Measurements from ENCODE around the gene CMAS.
"Not testable (repeated sequence)": the region's sequence is repeated elsewhere in the genome, so short reads cannot be mapped to it uniquely, and the experiment has no call there.

CMAS gene
- 27.9 to 144 (median 62.8) reads per million in 18 experiments for total RNA-seq

- peak; percentile 81 to 86 for DNase-seq
Measured at GRCh38 chr12:22046090-22046967, at the start of gene CMAS. CMAS (plus strand) TSS chr12:22046218; CDS start chr12:22046304, 86 bp downstream.

- no peak for DNase-seq
Measured at GRCh38 chr12:21998295-21998694, 47.7 kb upstream of the CMAS start.

- no peak for DNase-seq
Measured at GRCh38 chr12:21998782-21999181, 47.2 kb upstream of the CMAS start.

GRCh38 chr12:22002430-22002829, 43.6 kb upstream of the CMAS start:
- DNase-seq: no peak

GRCh38 chr12:22007794-22008193, 38.2 kb upstream of the CMAS start:
- DNase-seq: not testable (repeated sequence)

GRCh38 chr12:22008196-22008595, 37.8 kb upstream of the CMAS start:
- DNase-seq: no peak

- DNase-seq: no peak
Measured at GRCh38 chr12:22014041-22014782, 31.8 kb upstream of the CMAS start.

- peak; percentile 9 to 18 for DNase-seq
Measured at GRCh38 chr12:22014783-22015144, 31.3 kb upstream of the CMAS start.

GRCh38 chr12:22016982-22017381, 29.0 kb upstream of the CMAS start:
- DNase-seq: no peak

- DNase-seq: no peak
Measured at GRCh38 chr12:22018860-22019259, 27.2 kb upstream of the CMAS start.

GRCh38 chr12:22023489-22023888, 22.5 kb upstream of the CMAS start:
- not testable (repeated sequence) for DNase-seq

- DNase-seq: no peak
Measured at GRCh38 chr12:22029491-22029890, 16.5 kb upstream of the CMAS start.

GRCh38 chr12:22029991-22030390, 16.0 kb upstream of the CMAS start:
- no peak for DNase-seq

- no peak for DNase-seq
Measured at GRCh38 chr12:22032732-22033131, 13.3 kb upstream of the CMAS start.

GRCh38 chr12:22034709-22035506, 11.1 kb upstream of the CMAS start:
- DNase-seq: peak; percentile 72 to 80

- no peak for DNase-seq
Measured at GRCh38 chr12:22037947-22038346, 8.1 kb upstream of the CMAS start.

GRCh38 chr12:22038734-22039133, 7.3 kb upstream of the CMAS start:
- peak; percentile 34 to 40 for DNase-seq

GRCh38 chr12:22039361-22039760, 6.7 kb upstream of the CMAS start:
- DNase-seq: no peak

GRCh38 chr12:22042976-22043669, 2.9 kb upstream of the CMAS start:
- DNase-seq: peak; percentile 96 to 99

- DNase-seq: no peak
Measured at GRCh38 chr12:22043943-22044342, 2.1 kb upstream of the CMAS start.

- DNase-seq: no peak
Measured at GRCh38 chr12:22044391-22044790, 1.6 kb upstream of the CMAS start.

- DNase-seq: no peak
Measured at GRCh38 chr12:22046968-22047390, 961 bp downstream of the CMAS start.

Measured in inflammatory macrophage (primary cell).